NCI-H1048 (cell line): Measurements from ENCODE around the gene PSG2.
"Not testable (repeated sequence)": the region's sequence is repeated elsewhere in the genome, so short reads cannot be mapped to it uniquely, and the experiment has no call there.

ENCODE experiments used
- DNase-seq: peaks from one replicate; lab custom pipeline; 2025; lab: John Stamatoyannopoulos, UW

Gene PSG2

DNA sequence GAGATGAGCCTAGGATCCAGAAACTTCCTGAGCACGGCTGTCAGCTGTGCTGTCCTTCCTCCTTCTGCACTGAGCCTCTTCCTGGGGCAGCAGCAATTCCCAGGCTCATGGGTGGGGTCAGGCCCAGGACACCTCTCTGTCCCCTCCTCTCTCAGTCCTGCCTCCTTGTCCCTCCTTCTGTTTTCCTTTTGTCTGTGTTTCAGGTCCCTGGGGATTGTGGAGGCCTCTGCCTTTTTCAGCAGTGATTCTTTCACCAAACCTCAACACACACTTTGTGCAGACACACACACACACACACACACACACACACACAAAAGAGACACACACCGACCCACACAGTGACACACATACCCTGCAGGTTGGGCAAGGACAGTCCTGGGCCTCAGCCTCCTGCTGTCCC lies at the start of gene PSG2:
PSG2 (minus strand) TSS at position 101 of the 400 bp plus-strand sequence. CDS start 132 bp downstream, outside the sequence.
- not testable (repeated sequence) for DNase-seq

DNA sequence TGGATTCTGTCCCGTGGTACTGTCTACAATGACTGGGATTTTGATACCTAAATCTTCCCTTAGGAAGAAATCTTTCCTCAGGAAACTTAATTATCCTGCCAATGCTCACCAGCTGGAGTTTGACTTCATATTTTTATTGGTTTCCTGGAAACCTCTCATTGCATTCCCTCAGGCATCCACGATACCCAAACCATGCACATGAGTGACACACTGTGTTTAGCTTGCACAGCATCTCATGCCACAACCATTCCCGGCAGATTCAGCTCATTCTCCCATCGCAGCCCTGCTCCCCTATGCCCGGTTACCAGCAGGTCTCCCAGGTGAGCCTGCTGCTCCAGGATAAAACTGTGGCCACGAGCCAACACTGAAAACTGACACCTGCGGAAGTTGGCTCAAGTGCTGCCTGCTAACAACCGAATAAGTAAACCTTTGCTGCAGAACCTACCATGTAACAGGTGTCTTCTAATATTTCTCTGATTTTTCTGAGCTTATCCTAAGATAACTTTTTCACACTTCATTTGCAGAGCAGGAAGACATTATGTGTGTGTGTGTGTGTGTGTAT lies 48.9 kb upstream of the PSG2 start:
- DNase-seq: not testable (repeated sequence)

DNA sequence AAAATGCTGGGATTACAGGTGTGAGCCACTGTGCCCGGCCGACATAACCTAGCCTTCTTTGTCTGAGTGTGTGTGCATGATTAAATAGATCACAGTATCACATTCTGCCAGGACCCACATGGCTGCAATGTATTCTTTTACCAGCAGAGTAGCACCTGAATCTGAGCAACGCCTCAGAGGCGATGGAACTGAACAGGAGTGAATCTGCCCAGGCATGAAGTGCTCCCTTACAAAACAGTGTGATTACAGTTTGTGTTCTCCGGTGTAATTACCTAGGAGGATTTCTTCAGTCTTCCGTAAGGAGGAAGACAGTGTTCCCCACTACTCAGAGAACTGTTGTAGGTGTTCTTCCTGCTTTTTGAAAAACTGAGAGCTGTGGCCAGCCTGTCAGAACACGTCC lies 46.7 kb upstream of the PSG2 start:
- not testable (repeated sequence) for DNase-seq

DNA sequence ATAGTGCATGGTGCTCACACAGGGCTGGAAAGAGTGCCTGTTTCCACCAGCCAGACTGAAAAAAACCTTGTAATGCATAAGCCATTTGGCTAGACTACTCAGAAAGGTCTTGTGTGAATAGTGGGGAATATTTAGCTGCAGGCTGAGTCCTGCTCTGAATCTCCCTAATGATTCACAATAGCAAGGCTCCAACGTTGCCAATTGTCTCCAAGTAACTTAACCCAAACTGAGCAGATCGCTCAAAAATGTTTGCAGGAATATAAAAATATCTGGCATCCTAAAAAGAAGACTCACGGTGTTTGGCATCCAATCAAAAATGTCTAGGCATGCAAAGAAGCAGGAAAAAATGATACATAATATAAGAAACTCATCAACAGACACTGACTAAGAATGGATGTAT lies 44.8 kb upstream of the PSG2 start:
- not testable (repeated sequence) for DNase-seq

DNA sequence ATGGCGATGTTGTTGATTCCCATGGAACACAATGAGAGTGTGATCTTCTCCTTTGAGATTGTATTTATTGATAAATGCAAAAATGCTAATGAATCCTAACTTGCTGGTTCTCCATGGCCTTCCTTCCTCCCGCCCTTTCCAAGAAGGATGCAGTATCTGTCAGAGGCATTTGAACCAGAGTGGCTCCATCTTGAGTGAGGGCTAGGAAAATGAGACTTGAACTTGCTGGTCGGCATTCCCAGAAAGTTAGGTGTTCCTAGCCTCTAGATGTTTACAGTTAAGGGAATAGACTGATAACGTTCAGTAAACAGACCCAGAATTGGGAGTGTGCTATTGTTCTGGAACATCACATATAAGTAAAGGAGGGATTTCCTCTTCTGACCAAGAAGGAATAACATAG lies 44.2 kb upstream of the PSG2 start:
- no peak for DNase-seq

DNA sequence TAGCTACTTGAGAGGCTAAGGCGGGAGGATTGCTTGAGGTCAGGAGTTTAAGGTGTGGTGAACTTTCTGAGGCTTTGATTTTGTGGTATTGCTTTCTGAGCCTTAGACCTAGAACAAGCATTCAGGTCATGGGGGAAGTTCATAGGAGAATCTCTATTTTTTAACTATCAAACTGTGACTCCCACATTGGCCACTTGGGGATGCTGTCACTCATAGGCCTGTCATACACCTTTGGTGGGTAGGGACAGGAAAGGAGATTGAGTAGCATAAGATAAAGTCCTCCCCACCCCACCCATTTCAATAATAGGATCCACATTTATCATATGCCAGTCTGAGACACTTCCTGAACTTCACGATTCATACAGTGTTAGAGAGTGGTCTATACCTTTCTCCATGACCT lies 41.9 kb upstream of the PSG2 start:
- DNase-seq: no peak

DNA sequence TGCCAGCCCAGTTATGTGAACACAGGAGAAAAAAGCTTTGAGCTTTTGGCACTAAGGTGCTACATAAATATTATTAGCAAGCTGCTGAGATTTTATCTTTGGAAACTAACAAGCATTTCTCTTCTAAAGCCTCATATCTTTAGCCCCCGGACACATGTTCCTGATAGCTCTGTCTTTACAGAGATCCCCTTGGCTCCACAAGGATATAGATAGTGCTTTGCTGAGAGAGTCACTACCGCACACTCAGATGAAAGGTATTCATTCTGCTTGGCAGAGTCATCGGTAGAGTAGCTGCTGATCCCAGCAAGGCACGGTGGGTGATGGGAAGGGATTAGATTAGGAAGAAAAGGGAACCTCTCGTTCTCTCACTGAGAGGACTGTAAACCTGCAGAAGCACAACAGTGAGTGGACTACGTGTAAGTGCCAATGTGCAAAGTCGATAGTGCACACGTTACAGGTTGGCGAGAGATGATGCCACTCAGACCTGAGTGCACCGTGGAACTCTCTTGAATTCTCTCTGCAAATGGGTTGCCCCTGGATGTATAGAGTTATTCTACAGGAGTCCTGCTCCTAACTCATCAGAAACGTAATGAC lies 38.0 kb upstream of the PSG2 start:
- not testable (repeated sequence) for DNase-seq

DNA sequence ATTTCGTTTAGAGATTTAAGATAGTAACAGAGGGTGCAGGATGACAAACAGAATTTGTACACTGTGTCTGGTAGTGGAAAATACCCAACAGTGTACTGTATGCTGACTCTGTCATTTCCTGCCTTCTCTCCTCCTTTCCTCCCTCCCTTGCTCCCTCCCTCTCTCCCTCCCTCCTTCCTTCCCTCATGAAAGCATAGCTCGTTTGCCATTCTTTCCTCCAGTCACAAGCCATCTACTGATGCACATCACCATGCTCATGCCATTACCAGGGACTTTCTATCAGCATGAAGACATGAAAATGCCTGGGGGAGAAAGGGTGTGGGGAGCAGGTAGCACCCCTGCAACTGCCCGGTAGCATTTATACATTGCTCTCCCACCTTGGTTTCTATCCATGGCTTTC lies 37.0 kb upstream of the PSG2 start:
- DNase-seq: not testable (repeated sequence)

DNA sequence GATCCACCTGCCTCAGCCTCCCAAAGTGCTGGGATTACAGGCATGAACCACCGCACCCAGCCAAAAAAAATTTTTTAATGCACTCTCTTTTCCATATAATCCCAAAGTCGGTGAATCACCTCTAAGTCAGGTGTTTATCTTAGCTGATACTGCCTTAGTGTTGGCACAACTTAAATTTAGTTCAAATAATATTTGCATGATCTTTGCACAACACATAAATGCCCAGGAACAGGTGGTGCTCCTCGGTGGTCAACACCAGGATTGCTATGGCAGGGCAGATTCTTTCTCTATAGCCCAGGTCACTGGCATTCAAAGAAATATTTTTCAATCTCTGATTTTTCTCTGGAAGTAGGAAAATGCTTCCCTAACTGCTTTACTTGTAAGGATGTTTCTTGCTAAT lies 33.9 kb upstream of the PSG2 start:
- not testable (repeated sequence) for DNase-seq

DNA sequence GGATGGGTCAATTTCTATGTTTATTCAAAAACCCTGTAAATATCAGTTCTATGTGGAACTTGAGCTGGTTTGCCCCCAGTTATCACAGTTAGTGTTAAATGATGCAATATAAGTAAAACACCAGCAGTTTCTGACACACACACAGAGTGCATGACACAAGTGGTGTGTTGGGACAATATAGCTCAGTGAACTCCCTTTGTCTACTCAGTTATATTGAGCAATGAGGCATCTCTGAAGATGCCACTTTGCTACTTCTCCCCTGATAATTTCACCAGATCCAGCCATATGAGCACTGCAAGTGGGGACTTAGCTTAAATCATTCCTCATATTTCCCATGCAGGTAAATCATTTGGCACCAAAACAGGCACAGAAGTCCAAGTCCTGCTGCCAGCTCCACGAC lies 33.0 kb upstream of the PSG2 start:
- not testable (repeated sequence) for DNase-seq

DNA sequence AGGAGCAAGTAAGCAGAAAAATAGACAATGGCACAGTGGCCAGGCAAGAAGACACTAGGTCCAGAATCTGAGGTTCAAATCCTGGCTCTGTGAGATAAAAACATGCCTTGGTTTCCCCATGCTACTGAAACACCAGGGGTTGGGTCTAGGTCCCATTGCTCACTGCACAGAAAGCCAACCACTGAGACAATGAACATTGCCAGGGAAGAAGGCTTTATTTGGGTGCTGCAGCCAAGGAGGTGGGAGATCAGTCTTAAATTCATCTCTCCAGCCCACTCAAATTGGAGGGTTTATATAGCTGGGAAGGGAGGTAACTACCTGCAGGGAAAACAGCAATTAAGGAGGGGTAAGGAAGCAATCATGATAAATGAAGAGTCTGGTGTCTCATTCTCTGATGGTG lies 32.6 kb upstream of the PSG2 start:
- DNase-seq: not testable (repeated sequence)

DNA sequence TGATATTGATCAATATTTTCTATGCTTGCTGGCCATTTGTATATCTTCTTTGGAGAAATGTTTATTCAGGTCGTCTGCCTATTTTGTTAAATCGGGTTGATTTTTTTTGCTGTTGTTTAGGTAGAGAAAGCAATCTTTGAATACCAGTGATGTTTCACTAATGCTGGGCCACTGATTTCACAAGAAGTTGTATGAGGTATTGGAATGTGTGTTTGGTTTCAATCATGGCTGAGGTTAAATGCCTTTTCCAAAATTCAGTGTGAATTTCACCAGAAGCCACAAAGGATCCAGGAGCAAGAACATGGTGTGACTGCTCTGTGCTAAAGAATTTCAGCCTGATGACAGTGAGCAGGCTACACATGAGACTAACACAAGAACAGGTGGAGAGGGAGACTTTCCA lies 32.1 kb upstream of the PSG2 start:
- not testable (repeated sequence) for DNase-seq

DNA sequence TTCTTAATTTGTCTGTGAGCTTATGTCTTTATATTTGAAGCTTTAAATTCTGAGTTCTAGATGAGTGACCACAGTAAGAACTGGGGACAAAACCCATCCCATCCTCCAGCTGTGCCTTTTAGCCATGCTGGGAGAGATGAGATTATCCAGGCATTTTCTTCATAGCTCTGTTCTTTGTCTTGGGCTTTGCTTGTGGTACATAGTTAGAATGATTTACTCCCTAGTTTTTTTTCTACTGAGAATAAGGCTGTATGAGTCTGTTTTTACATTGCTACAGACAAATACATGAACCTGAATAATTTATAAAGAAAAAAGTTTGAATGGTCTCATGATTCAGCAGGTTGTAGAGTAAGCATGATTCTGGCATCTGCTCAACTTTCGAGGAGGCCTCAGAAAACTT lies 24.9 kb upstream of the PSG2 start:
- DNase-seq: not testable (repeated sequence)

DNA sequence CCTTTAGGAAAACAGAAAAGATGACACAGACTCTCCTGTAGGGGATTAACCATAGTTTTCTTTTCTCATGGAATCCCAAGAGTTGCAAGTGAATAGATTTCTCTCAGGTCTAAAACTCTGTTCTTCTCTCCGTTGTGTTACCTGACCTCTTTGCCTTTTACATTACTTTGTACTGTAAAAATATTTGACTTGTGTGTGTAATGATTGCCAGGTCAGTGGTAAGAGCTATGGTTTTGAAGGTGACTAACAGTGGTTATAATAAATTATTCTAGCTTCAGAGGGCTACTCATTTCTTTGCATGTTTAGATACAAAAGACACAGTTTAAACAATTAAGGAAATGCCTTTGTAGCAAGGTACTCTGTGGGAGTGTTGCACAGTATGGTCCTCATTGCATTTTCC lies 23.0 kb upstream of the PSG2 start:
- DNase-seq: no peak

DNA sequence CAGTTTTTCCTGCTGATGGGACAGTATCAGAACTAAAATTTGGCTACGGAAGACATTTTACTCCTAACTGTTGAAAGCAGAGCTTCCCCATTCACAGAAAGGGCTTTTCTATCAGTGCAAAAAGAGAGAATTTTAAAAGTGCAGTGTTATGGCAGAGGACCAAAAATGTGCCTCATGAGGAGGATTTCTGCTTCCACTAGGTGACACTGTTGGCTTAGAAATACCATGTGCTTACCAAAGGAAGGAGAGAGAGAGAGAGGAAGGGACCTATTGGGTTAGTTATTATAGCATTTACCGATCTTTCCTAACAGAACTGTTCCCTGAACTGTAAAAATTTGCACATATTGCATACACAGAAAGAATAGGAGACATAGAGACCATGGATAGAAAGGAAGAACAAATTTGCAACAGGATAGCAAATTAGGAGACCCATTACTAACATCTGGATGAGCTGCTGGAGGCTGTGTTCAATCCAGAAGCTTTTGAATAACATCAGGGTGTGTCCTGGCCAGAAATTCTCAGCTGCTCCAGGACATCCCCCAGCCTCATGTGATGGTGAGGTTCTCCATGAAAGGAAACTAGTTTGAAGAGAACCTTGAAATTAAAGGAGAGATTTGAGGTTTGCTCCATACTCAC lies 21.8 kb upstream of the PSG2 start:
- DNase-seq: not testable (repeated sequence)

DNA sequence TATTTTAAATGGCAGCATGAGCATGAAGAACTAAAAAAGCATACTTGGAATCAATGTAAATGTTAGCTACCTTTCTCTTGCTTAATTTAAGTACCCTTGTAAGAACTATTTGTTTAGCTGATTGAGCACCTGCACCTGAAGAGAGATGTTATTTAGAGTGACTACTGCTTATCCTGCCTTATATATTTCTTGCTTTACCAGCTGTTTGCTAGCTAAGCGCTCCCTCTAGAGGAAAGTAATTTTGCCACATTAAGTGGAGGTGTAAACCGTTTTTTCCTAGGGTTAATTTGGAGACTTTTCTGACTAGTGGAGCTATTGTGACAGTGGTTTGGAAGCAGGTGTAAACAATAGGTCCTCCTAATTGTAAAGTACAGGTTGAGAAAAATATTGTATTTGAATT lies 19.4 kb upstream of the PSG2 start:
- DNase-seq: no peak

DNA sequence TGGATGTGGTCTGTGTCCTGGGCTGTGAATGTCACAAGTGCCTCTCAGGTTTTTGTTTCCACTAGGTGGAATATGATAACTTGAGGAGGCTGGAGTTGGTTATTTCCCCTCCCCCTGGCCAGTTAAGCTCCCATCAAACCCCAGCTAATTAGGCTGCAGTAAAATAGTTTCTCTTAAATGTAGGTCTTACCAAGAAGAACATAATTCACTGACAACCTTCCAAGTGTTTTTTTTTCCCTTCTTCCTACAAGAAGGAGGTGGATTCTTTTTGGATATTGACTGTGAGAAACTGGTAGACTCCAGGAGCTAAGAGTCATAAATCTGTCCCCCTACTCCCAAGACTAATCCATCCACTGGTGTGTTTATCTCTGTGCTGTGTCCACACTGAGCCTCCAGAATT lies 15.9 kb upstream of the PSG2 start:
- DNase-seq: not testable (repeated sequence)

DNA sequence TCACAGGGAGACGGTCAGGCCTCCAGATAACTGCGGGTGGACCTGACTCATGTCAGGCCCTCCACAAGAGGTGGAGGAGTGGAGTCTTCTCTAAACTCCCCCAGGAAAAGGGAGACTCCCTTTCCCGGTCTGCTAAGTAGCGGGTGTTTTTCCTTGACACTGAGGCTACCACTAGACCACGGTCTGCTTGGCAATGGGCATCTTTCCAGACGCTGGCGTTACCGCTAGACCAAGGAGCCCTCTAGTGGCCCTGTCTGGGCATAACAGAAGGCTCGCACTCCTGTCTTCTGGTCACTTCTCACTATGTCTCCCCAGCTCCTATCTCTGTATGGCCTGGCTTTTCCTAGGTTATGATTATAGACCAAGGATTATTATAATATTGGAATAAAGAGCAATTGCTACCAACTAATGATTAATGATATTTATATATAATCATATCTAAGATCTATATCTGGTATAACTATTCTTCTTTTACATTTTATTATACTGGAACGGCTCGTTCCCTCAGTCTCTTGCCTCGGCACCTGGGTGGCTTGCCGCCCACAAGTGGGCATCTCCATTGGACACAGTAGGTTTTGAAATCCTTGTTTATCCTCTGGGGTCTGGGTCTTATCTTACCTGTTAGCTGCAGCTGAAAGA lies 5.3 kb upstream of the PSG2 start:
- not testable (repeated sequence) for DNase-seq

DNA sequence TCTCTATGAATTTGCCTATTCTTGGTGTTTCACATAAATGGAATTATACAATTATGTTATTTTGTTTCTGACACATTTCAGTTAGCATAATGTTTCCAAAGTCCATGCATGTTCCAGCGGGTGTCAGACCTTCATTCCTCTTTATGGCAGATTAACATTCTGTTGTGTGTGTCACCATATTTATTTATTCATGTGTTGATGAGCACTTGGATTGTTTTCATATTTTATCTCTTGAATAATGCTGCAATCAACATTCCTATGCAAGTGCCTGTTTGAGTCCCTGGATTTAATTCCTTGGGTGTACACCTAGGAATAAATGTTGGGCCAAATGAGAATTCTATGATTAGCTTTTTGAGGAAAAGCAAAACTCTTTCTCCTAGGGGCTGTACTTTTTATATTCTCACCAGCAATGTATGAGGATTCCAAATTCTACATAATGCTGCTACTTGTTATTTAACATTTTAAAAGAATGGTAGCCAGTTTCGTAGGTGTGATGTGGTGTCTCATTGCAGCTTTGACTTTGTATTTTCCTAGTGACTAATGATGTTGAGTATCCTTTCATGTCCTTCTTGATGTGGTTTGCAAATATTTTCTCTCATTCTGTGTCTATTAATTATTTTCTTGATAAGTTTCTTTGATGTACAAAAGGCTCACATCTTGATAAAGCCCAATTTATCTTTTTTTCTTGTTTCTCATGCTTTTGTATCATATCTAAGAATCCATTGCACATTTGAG lies 3.5 kb upstream of the PSG2 start:
- DNase-seq: not testable (repeated sequence)

DNA sequence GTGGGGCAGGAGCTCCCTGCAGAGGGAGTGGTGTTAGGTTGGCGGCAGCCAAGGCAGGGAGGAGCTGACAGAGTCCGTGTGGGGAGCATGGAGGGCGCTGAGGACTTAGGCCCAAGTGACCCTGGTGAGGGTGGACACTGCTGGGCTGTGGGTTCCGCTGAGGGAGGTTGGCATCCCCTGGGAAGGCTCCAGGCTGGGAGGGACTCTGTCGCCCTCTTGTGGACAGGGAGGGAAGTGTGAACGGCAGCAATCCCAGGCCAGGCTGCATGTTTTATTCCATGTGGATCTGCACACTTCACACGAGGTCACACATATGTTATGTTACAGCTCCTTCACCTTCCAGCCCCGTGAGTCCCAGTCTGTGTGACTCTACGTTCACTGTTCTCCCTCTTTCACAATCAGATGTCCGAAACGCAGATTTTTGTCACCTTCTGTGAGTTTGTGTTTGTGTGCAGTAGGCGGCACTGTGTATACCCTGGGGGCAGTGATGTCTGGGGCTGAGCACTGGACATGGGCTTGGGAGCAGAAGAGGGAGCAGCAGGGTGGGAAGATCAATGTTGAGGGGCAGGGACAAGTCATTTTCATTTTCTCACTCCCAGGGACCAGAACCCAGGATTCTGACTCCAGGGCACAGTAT lies 1.8 kb upstream of the PSG2 start:
- not testable (repeated sequence) for DNase-seq

DNA sequence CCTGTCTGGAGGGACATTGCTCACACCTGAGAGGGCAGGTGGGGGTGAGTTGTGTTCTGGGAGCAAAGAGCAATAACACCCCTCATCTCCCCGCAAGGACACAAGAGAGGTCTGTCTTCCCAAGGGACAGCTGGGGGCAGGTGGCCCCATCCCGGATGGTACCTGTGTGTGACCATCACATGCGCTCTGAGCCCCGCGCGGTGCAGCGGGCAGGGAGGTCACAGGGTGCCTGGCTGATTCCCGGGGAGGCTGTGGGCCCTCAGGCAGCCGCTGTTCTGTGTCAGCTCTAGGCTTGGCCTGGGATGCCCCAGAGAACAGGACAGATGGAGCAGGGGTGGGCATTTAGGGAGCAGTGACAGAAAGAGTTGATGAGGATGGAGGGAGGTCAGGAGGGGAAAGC lies 1.2 kb upstream of the PSG2 start:
- DNase-seq: not testable (repeated sequence)

DNA sequence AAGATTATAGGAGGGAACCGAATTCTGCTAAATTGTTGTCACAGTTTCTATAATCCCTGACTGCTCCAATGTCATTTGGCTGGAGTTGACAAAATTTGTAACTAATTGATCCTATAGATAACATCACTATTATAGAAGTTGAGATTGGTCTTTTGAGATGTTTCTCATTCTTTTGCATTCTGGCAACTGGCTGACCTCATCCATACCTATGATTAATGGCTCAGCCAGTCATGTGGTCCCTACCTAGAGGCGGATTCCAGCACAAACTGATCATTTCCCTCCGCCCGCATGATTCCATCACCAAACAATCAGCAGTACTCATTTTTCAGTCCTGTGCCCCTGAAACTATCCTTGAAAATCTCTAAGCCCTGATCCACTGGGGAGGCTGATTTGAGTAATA lies 4.2 kb downstream of the PSG2 start:
- no peak for DNase-seq
